ENCODE results near the gene SYT15B. TPM values are rescaled to one million over a fixed set of nuclear protein-coding genes. Genes with fewer than 3 reads are reported as not detected.
A peak's percentile ranks its signal among the peaks of the same experiment; 100 is the strongest.
"Not testable (repeated sequence)": the region's sequence is repeated elsewhere in the genome, so short reads cannot be mapped to it uniquely, and the experiment has no call there.

SYT15B gene
- 1 to 10 TPM in 3 of 4 donors, under 1 TPM in 1; 0.79 to 2.2 (median 1.1) TPM for total RNA-seq
- polyA plus RNA-seq: 0.81 TPM
- long read RNA-seq, donor 1, partial matches to known transcripts: 1 of 12 reads
- long read RNA-seq, donor 1, other reads (novel, unspliced or antisense): 11 of 12 reads
- long read RNA-seq, donor 2: 0 reads
- long read RNA-seq, donor 3, partial matches to known transcripts: 0 of 2 reads
- long read RNA-seq, donor 3, other reads (novel, unspliced or antisense): 2 of 2 reads
- long read RNA-seq, donor 4, partial matches to known transcripts: 2 of 3 reads
- long read RNA-seq, donor 4, other reads (novel, unspliced or antisense): 1 of 3 reads

- ATAC-seq: not testable (repeated sequence)
Observed at GRCh38 chr10:47763554-47764175, at the start of gene SYT15B. SYT15B (minus strand) TSS chr10:47763592; CDS start chr10:47762640, 952 bp downstream.

GRCh38 chr10:47779590-47779989 is 16.2 kb upstream of the SYT15B start:
- 72% methylated on average over 3 of the region's 4 CpGs for WGBS
- H3K27me3 ChIP-seq (ENCODE audit: control insufficient read depth, insufficient read depth); H3K27ac ChIP-seq (ENCODE audit: low read length); H3K4me1 ChIP-seq (ENCODE audit: control insufficient read depth, insufficient read depth, low read length); H3K4me3 ChIP-seq (ENCODE audit: low read length); ATAC-seq; DNase-seq; intact Hi-C loops (cut with DNase I); H3K9me3 ChIP-seq (ENCODE audit: control insufficient read depth, low read length): not testable (repeated sequence)

More at GRCh38 chr10:47763554-47764175, at the start of gene SYT15B:
- H3K27ac ChIP-seq (ENCODE audit: low read length); H3K4me1 ChIP-seq (ENCODE audit: control insufficient read depth, insufficient read depth, low read length); H3K27me3 ChIP-seq (ENCODE audit: control insufficient read depth, insufficient read depth); intact Hi-C loops (cut with DNase I); H3K4me3 ChIP-seq (ENCODE audit: low read length); H3K9me3 ChIP-seq (ENCODE audit: control insufficient read depth, low read length): not testable (repeated sequence)
- peak in 2 of 3 donors; percentile 13 to 41 for DNase-seq
- 42% methylated on average over 26 of the region's 33 CpGs for WGBS

- ATAC-seq (peak; percentile 77 to 78), DNase-seq (peak; percentile 17 to 37 (median 35))
- H3K4me1 ChIP-seq (ENCODE audit: control insufficient read depth, insufficient read depth, low read length); H3K9me3 ChIP-seq (ENCODE audit: control insufficient read depth, low read length); H3K4me3 ChIP-seq (ENCODE audit: low read length); H3K27ac ChIP-seq (ENCODE audit: low read length); H3K27me3 ChIP-seq (ENCODE audit: control insufficient read depth, insufficient read depth); intact Hi-C loops (cut with DNase I): not testable (repeated sequence)
- 32% methylated on average over 4 of the region's 6 CpGs for WGBS
Observed at GRCh38 chr10:47775361-47776231, 12.2 kb upstream of the SYT15B start.

- DNase-seq; H3K4me3 ChIP-seq (ENCODE audit: low read length); H3K9me3 ChIP-seq (ENCODE audit: control insufficient read depth, low read length); H3K4me1 ChIP-seq (ENCODE audit: control insufficient read depth, insufficient read depth, low read length); H3K27ac ChIP-seq (ENCODE audit: low read length); ATAC-seq; H3K27me3 ChIP-seq (ENCODE audit: control insufficient read depth, insufficient read depth); intact Hi-C loops (cut with DNase I): not testable (repeated sequence)
- WGBS: no CpG with 5 or more reads among the region's 2 CpGs
Observed at GRCh38 chr10:47770745-47771144, 7.4 kb upstream of the SYT15B start.

- ATAC-seq (peak; percentile 11 to 24), DNase-seq (peak in 1 of 3 donors; percentile 9)
- H3K4me3 ChIP-seq (ENCODE audit: low read length); H3K27me3 ChIP-seq (ENCODE audit: control insufficient read depth, insufficient read depth); H3K9me3 ChIP-seq (ENCODE audit: control insufficient read depth, low read length); H3K4me1 ChIP-seq (ENCODE audit: control insufficient read depth, insufficient read depth, low read length); intact Hi-C loops (cut with DNase I); H3K27ac ChIP-seq (ENCODE audit: low read length): not testable (repeated sequence)
- WGBS: 61% methylated on average over 6 of the region's 7 CpGs
Observed at GRCh38 chr10:47768578-47769115, 5.3 kb upstream of the SYT15B start.

- DNase-seq; intact Hi-C loops (cut with DNase I); H3K4me3 ChIP-seq (ENCODE audit: low read length); H3K27me3 ChIP-seq (ENCODE audit: control insufficient read depth, insufficient read depth); H3K9me3 ChIP-seq (ENCODE audit: control insufficient read depth, low read length); H3K27ac ChIP-seq (ENCODE audit: low read length); ATAC-seq; H3K4me1 ChIP-seq (ENCODE audit: control insufficient read depth, insufficient read depth, low read length): not testable (repeated sequence)
- WGBS: 71% methylated on average over 1 of the region's 3 CpGs
Observed at GRCh38 chr10:47768085-47768484, 4.7 kb upstream of the SYT15B start.

GRCh38 chr10:47767236-47767635 is 3.8 kb upstream of the SYT15B start:
- not testable (repeated sequence) for ATAC-seq

GRCh38 chr10:47765232-47765631 is 1.8 kb upstream of the SYT15B start:
- H3K27me3 ChIP-seq (ENCODE audit: control insufficient read depth, insufficient read depth); H3K4me3 ChIP-seq (ENCODE audit: low read length); H3K27ac ChIP-seq (ENCODE audit: low read length); H3K9me3 ChIP-seq (ENCODE audit: control insufficient read depth, low read length); H3K4me1 ChIP-seq (ENCODE audit: control insufficient read depth, insufficient read depth, low read length); intact Hi-C loops (cut with DNase I); ATAC-seq: not testable (repeated sequence)
- WGBS: 100% methylated on average over 3 of the region's 4 CpGs
- DNase-seq: peak in 1 of 3 donors; percentile 28

More at GRCh38 chr10:47767236-47767635, 3.8 kb upstream of the SYT15B start:
- intact Hi-C loops (cut with DNase I); H3K4me3 ChIP-seq (ENCODE audit: low read length); H3K4me1 ChIP-seq (ENCODE audit: control insufficient read depth, insufficient read depth, low read length); H3K9me3 ChIP-seq (ENCODE audit: control insufficient read depth, low read length); H3K27me3 ChIP-seq (ENCODE audit: control insufficient read depth, insufficient read depth); H3K27ac ChIP-seq (ENCODE audit: low read length): not testable (repeated sequence)
- peak in 2 of 3 donors; percentile 21 to 43 for DNase-seq
- 56% methylated on average over 3 of the region's 5 CpGs for WGBS

GRCh38 chr10:47762674-47763553 is 478 bp downstream of the SYT15B start:
- H3K27me3 ChIP-seq (ENCODE audit: control insufficient read depth, insufficient read depth); H3K4me3 ChIP-seq (ENCODE audit: low read length); H3K27ac ChIP-seq (ENCODE audit: low read length); intact Hi-C loops (cut with DNase I); H3K9me3 ChIP-seq (ENCODE audit: control insufficient read depth, low read length); H3K4me1 ChIP-seq (ENCODE audit: control insufficient read depth, insufficient read depth, low read length): not testable (repeated sequence)
- 2% methylated on average over 54 of the region's 80 CpGs for WGBS
- DNase-seq (peak in 2 of 3 donors; percentile 40 to 44), ATAC-seq (peak; percentile 31 to 54)

- H3K4me3 ChIP-seq (ENCODE audit: low read length); ATAC-seq; H3K4me1 ChIP-seq (ENCODE audit: control insufficient read depth, insufficient read depth, low read length); DNase-seq; H3K27me3 ChIP-seq (ENCODE audit: control insufficient read depth, insufficient read depth); intact Hi-C loops (cut with DNase I); H3K9me3 ChIP-seq (ENCODE audit: control insufficient read depth, low read length); H3K27ac ChIP-seq (ENCODE audit: low read length): not testable (repeated sequence)
- 36% methylated on average over 1 of the region's 11 CpGs for WGBS
Observed at GRCh38 chr10:47758855-47759254, 4.5 kb downstream of the SYT15B start.
